WTC11 (cell line): Measurements from ENCODE around the gene ADAMTS10.

ENCODE experiments used
- AFF4 ChIP-seq: sonication (generic); formaldehyde crosslinking; IDR thresholded peaks from 2 replicates; pipeline ENCODE4 v1.8.1; 2023; ENCODE audit warnings: mild to moderate bottlenecking, missing genetic modification reagents, borderline replicate concordance
- TF ChIP-seq, protein P1 (sequence below): sonication (generic); formaldehyde crosslinking; IDR thresholded peaks from 2 replicates; pipeline ENCODE4 v1.8.0; 2022; ENCODE audit warnings: mild to moderate bottlenecking, missing genetic modification reagents
- TF ChIP-seq, protein P2 (sequence below): fragments of 200-600 bp; IDR thresholded peaks from 2 replicates; pipeline ENCODE4 v1.8.0; 2022; ENCODE audit warnings: antibody characterized with exemption

- TF ChIP-seq AFF4: no peak
- TF ChIP-seq, protein P1, sequence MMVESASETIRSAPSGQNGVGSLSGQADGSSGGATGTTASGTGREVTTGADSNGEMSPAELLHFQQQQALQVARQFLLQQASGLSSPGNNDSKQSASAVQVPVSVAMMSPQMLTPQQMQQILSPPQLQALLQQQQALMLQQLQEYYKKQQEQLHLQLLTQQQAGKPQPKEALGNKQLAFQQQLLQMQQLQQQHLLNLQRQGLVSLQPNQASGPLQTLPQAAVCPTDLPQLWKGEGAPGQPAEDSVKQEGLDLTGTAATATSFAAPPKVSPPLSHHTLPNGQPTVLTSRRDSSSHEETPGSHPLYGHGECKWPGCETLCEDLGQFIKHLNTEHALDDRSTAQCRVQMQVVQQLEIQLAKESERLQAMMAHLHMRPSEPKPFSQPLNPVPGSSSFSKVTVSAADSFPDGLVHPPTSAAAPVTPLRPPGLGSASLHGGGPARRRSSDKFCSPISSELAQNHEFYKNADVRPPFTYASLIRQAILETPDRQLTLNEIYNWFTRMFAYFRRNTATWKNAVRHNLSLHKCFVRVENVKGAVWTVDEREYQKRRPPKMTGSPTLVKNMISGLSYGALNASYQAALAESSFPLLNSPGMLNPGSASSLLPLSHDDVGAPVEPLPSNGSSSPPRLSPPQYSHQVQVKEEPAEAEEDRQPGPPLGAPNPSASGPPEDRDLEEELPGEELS (CRISPR knock-in tag): no peak
- TF ChIP-seq, protein P2, sequence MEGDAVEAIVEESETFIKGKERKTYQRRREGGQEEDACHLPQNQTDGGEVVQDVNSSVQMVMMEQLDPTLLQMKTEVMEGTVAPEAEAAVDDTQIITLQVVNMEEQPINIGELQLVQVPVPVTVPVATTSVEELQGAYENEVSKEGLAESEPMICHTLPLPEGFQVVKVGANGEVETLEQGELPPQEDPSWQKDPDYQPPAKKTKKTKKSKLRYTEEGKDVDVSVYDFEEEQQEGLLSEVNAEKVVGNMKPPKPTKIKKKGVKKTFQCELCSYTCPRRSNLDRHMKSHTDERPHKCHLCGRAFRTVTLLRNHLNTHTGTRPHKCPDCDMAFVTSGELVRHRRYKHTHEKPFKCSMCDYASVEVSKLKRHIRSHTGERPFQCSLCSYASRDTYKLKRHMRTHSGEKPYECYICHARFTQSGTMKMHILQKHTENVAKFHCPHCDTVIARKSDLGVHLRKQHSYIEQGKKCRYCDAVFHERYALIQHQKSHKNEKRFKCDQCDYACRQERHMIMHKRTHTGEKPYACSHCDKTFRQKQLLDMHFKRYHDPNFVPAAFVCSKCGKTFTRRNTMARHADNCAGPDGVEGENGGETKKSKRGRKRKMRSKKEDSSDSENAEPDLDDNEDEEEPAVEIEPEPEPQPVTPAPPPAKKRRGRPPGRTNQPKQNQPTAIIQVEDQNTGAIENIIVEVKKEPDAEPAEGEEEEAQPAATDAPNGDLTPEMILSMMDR: no peak
Observed at GRCh38 chr19:8600816-8601215, 9.7 kb downstream of the ADAMTS10 start.
